Measurements from ENCODE around the gene ERCC2.

DNA sequence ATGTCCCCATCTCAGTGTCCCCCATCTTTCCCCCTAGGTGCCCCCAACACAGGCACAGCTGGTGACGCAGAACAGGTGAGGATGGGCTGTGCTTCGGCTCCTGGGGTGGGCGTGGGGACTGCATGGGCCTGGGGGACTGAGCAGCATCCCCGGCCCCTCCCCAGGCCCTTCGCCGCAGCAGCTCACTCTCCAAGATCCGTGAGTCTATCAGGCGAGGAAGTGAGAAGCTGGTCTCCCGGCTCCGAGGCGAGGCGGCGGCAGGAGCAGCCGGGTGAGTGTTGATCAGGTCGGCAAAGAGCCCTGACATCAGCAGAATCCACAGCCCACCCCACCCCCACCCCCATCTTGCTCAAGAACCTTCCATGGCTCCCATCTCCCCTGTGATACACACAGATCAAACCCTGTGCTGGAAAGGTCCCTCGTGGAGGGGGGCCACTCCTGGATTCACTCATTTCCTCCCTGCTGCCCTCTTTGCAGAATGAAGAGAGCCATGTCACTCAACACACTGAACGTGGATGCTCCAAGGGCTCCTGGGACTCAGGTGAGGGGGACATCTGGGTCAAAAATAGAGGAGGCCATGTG, 19.8 kb downstream of the ERCC2 start:
- TF ChIP-seq, protein P1, sequence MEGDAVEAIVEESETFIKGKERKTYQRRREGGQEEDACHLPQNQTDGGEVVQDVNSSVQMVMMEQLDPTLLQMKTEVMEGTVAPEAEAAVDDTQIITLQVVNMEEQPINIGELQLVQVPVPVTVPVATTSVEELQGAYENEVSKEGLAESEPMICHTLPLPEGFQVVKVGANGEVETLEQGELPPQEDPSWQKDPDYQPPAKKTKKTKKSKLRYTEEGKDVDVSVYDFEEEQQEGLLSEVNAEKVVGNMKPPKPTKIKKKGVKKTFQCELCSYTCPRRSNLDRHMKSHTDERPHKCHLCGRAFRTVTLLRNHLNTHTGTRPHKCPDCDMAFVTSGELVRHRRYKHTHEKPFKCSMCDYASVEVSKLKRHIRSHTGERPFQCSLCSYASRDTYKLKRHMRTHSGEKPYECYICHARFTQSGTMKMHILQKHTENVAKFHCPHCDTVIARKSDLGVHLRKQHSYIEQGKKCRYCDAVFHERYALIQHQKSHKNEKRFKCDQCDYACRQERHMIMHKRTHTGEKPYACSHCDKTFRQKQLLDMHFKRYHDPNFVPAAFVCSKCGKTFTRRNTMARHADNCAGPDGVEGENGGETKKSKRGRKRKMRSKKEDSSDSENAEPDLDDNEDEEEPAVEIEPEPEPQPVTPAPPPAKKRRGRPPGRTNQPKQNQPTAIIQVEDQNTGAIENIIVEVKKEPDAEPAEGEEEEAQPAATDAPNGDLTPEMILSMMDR (conservative IDR thresholded peaks at IDR 0.05; ENCODE audit: low read length), result no peak
- no peak for TF ChIP-seq EZH2phosphoT487 (IDR thresholded peaks at IDR 0.05; ENCODE audit: borderline replicate concordance)
